HCT116 (cell line): ENCODE data around the gene NDST3. TPM values are rescaled to one million over a fixed set of nuclear protein-coding genes. Genes with fewer than 3 reads are reported as not detected.

Experiments used
- ATAC-seq: fragments of 200-7000 bp; cut with Tn5 transposase; 2 replicates; pipeline ENCODE4 v1.9.1; 2020; ENCODE audit warnings: mild to moderate bottlenecking, moderate library complexity
- BruUV-seq: library from RNA; stranded (reverse); fragments of 400-500 nt; replicated peaks from 2 replicates; lab custom pipeline; 2021; lab: Mats Ljungman, UMichigan
- CTCF ChIA-PET: fragments of 300-600 bp; sonication (Branson Sonifier 250); formaldehyde crosslinking; loops from one replicate; lab custom pipeline; 2021; ENCODE audit warnings: antibody characterized with exemption; lab: Charles Lee
- POLR2A ChIA-PET: fragments of 300-600, 350-600 bp; sonication (Branson Sonifier 250); formaldehyde crosslinking; loops from one replicate; lab custom pipeline; 2021; ENCODE audit warnings: antibody characterized with exemption; lab: Charles Lee
- RAD21 ChIA-PET, 2 experiments: fragments of 300-600 bp; sonication (Branson Sonifier 250); formaldehyde crosslinking; loops; one replicate each; lab custom pipeline; 2023; ENCODE audit warnings: low total read pairs in 2 of 2; ENCODE audit not compliant: uncharacterized antibody in 2 of 2, unreplicated experiment in 2 of 2, low non-redundant PET in 1 of 2; lab: Charles Lee
- DNase-seq: peaks from one replicate; pipeline ENCODE4 v3.0.0-alpha.2; 2010; ENCODE audit warnings: low read depth, low spot score
- H2AFZ ChIP-seq: fragments of 200-600 bp; shearing (Covaris generic), sonication (generic); 2 replicates; pipeline ENCODE4 v1.6.1; 2017; ENCODE audit warnings: low read depth, mixed run types, mixed read lengths, antibody characterized with exemption, low read length; ENCODE audit not compliant: poor library complexity, severe bottlenecking
- H3K27ac ChIP-seq: 2 replicates; pipeline ENCODE4 v1.5.1; 2012; ENCODE audit warnings: low read depth, low read length
- H3K27me3 ChIP-seq: fragments of 200-600 bp; sonication (generic); 2 replicates; pipeline ENCODE4 v1.6.1; 2016; ENCODE audit warnings: mixed run types, low read length, mixed read lengths; ENCODE audit not compliant: insufficient read depth
- H3K36me3 ChIP-seq, 2 experiments: fragments of 200-500 bp in 1 of 2; fragments of 200-600 bp in 1 of 2; sonication (Bioruptor generic) in 1 of 2; sonication (generic) in 1 of 2; 2 replicates each; pipeline versions ENCODE4 v1.5.1 to v1.6.1; 2014 to 2016; ENCODE audit warnings: low read length in 2 of 2, inconsistent platforms in 1 of 2, mixed read lengths in 1 of 2, mixed run types in 1 of 2; ENCODE audit not compliant: insufficient read depth in 2 of 2, control insufficient read depth in 1 of 2
- H3K4me1 ChIP-seq, 2 experiments: fragments of 200-600 bp in 1 of 2; sonication (generic) in 1 of 2; 2 replicates each; pipeline versions ENCODE4 v1.5.1 to v1.6.1; 2012 to 2017; ENCODE audit warnings: low read length in 2 of 2, inconsistent platforms in 1 of 2, mild to moderate bottlenecking in 1 of 2, mixed read lengths in 1 of 2, mixed run types in 1 of 2, moderate library complexity in 1 of 2; ENCODE audit not compliant: insufficient read depth in 2 of 2, control insufficient read depth in 1 of 2
- H3K4me2 ChIP-seq: fragments of 200-600 bp; sonication (generic); 2 replicates; pipeline ENCODE4 v1.6.1; 2017; ENCODE audit warnings: mixed run types, low read length, mixed read lengths
- H3K4me3 ChIP-seq, 2 experiments: fragments of 200-600 bp in 1 of 2; sonication (generic) in 1 of 2; replicated peaks in 1 of 2; 2 replicates each; pipeline ENCODE4 v1.5.1; 2011 to 2016; ENCODE audit warnings: low read length in 2 of 2, control low read depth in 1 of 2, low read depth in 1 of 2, mild to moderate bottlenecking in 1 of 2, mixed read lengths in 1 of 2, mixed run types in 1 of 2
- H3K79me2 ChIP-seq: fragments of 200-600 bp; sonication (generic); 2 replicates; pipeline ENCODE4 v1.6.1; 2017; ENCODE audit warnings: mild to moderate bottlenecking, mixed run types, low read length, moderate library complexity, mixed read lengths; ENCODE audit not compliant: insufficient read depth
- H3K9ac ChIP-seq: fragments of 200-600 bp; sonication (generic); 2 replicates; pipeline ENCODE4 v1.6.1; 2016; ENCODE audit warnings: low read length, mixed read lengths
- H3K9me2 ChIP-seq: fragments of 200-600 bp; sonication (generic), shearing (Covaris generic); 2 replicates; pipeline ENCODE4 v1.6.1; 2017; ENCODE audit warnings: mixed run types, mild to moderate bottlenecking, moderate library complexity; ENCODE audit not compliant: insufficient read depth
- H3K9me3 ChIP-seq, 2 experiments: fragments of 200-500 bp in 1 of 2; fragments of 200-600 bp in 1 of 2; sonication (Bioruptor generic) in 1 of 2; sonication (generic) in 1 of 2; 2 replicates each; pipeline ENCODE4 v1.6.1; 2014 to 2017; ENCODE audit warnings: low read length in 2 of 2, mixed read lengths in 2 of 2, inconsistent platforms in 1 of 2, low read depth in 1 of 2, mild to moderate bottlenecking in 1 of 2, mixed run types in 1 of 2, moderate library complexity in 1 of 2; ENCODE audit not compliant: control insufficient read depth in 1 of 2, insufficient read depth in 1 of 2
- H4K20me1 ChIP-seq: fragments of 200-600 bp; sonication (generic), shearing (Covaris generic); 2 replicates; pipeline ENCODE4 v1.6.1; 2017; ENCODE audit warnings: mixed run types, mild to moderate bottlenecking, moderate library complexity; ENCODE audit not compliant: insufficient read depth
- EGR1 ChIP-seq: IDR thresholded peaks from 2 replicates; pipeline ENCODE4 v1.6.1; 2012; ENCODE audit warnings: low read depth
- EZH2 ChIP-seq: fragments of 200-600 bp; sonication (generic); IDR thresholded peaks from 2 replicates; pipeline ENCODE4 v1.6.1; 2017; ENCODE audit warnings: antibody characterized with exemption, mixed run types
- EZH2phosphoT487 ChIP-seq: fragments of 200-600 bp; IDR thresholded peaks from 2 replicates; pipeline ENCODE4 v1.6.1; 2018; ENCODE audit warnings: antibody characterized with exemption, borderline replicate concordance
- POLR2A ChIP-seq: IDR thresholded peaks from 2 replicates; pipeline ENCODE4 v1.7.0; 2011; ENCODE audit warnings: borderline replicate concordance; ENCODE audit not compliant: insufficient read depth, insufficient read length; ENCODE audit errors: extremely low read depth
- REST ChIP-seq: IDR thresholded peaks from 2 replicates; pipeline ENCODE4 v1.6.1; 2012; ENCODE audit warnings: low read depth
- SIN3A ChIP-seq: IDR thresholded peaks from 2 replicates; pipeline ENCODE4 v1.6.1; 2012; ENCODE audit warnings: low read depth
- SP1 ChIP-seq: IDR thresholded peaks from 2 replicates; pipeline ENCODE4 v1.6.1; 2012; ENCODE audit warnings: low read depth
- SRF ChIP-seq: IDR thresholded peaks from 2 replicates; pipeline ENCODE4 v1.6.1; 2012; ENCODE audit warnings: low read depth
- intact Hi-C: fragments of 100-400 bp; cut with micrococcal nuclease; formaldehyde crosslinking; loops from 2 replicates; pipeline ENCODE4 v1.10.0; 2022
- total RNA-seq: library from RNA; stranded (reverse); gene quantifications from one replicate; pipeline ENCODE4 v1.2.1, GENCODE V29; 2021; ENCODE audit not compliant: unreplicated experiment
- TF ChIP-seq, protein P1 (sequence below): IDR thresholded peaks from 2 replicates; pipeline ENCODE4 v1.6.1; 2011; ENCODE audit warnings: mild to moderate bottlenecking, low read length, moderate library complexity; ENCODE audit not compliant: insufficient replicate concordance; ENCODE audit errors: extremely low read depth

NDST3 gene
- total RNA-seq, 1 experiment from 2014 or later, result not detected

- Histone ChIP-seq H3K27me3 (no peaks in the 10 kb centered on the region), H3K4me2 (peak overlapping the region; percentile 95), H3K4me3 (peak overlapping the region; percentile 70 to 98), H3K79me2 (peaks cover 18% of the 10 kb centered on the region), H2AFZ (no peak overlapping the region), H3K9me2 (no peaks in the 10 kb centered on the region), H4K20me1 (peaks cover 4% of the 10 kb centered on the region; the same call in 1 of the 2 replicates), H3K4me1 (peaks cover 6 to 21% of the 10 kb centered on the region in 2 experiments; a peak in 3 of 4 replicates), H3K36me3 (peaks cover 5 to 21% of the 10 kb centered on the region in 2 experiments; a peak in 3 of 4 replicates), H3K27ac (peak overlapping the region; percentile 84), H3K9ac (peak overlapping the region; percentile 95), H3K9me3 (no peaks in the 10 kb centered on the region)
- no peak for DNase-seq
- intact Hi-C loops, result no loop called here
- ChIA-PET CTCF (no interaction called here), RAD21 (no interaction called here), POLR2A (no interaction called here)
- TF ChIP-seq SIN3A, result no peak
- no peak for TF ChIP-seq SRF
- TF ChIP-seq, protein P1, sequence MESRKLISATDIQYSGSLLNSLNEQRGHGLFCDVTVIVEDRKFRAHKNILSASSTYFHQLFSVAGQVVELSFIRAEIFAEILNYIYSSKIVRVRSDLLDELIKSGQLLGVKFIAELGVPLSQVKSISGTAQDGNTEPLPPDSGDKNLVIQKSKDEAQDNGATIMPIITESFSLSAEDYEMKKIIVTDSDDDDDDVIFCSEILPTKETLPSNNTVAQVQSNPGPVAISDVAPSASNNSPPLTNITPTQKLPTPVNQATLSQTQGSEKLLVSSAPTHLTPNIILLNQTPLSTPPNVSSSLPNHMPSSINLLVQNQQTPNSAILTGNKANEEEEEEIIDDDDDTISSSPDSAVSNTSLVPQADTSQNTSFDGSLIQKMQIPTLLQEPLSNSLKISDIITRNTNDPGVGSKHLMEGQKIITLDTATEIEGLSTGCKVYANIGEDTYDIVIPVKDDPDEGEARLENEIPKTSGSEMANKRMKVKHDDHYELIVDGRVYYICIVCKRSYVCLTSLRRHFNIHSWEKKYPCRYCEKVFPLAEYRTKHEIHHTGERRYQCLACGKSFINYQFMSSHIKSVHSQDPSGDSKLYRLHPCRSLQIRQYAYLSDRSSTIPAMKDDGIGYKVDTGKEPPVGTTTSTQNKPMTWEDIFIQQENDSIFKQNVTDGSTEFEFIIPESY, result no peak
- TF ChIP-seq EZH2, result no peak
- TF ChIP-seq POLR2A, result no peak
- no peak for TF ChIP-seq REST
- no peak for TF ChIP-seq EGR1
- no peak for TF ChIP-seq EZH2phosphoT487
- TF ChIP-seq SP1, result no peak
- no peak for ATAC-seq
- no TSS peak for BruUV-seq
Measured at GRCh38 chr4:118279920-118280432, 245.7 kb downstream of the NDST3 start.
